ENCODE data around the gene ARFGEF3. TPM values are rescaled to one million over a fixed set of nuclear protein-coding genes. Genes with fewer than 3 reads are reported as not detected.

Gene ARFGEF3
- total and polyA plus RNA-seq, 11 donors, result 0.58 to 11.9 (median 2.5) TPM

- intact Hi-C loops (cut with DNase I), result no loop called here
- Histone ChIP-seq H3K27ac (no peak overlapping the region), H3K27me3 (no peaks in the 10 kb centered on the region), H3K36me3 (no peaks in the 10 kb centered on the region), H3K4me3 (no peak overlapping the region), H3K4me1 (peaks cover 0 to 4% (median 0%) of the 10 kb centered on the region in 12 donors), H3K9me3 (no peaks in the 10 kb centered on the region)
- TF ChIP-seq POLR2A (IDR thresholded peaks at IDR 0.05) (no peak), CTCF (IDR thresholded peaks at IDR 0.05) (no peak)
- WGBS, 4 donors, result 91 to 95% (median 93%) methylated on average over 3 of the region's 3 CpGs
- no peak for ATAC-seq
- no peak for DNase-seq
These were observed 85.1 kb downstream of the ARFGEF3 start for GRCh38 chr6:138246650-138247440.

GRCh38 chr6:138248011-138248410 lies 86.3 kb downstream of the ARFGEF3 start:
- intact Hi-C loops (cut with DNase I), result no loop called here
- TF ChIP-seq CTCF (IDR thresholded peaks at IDR 0.05) (no peak), POLR2A (IDR thresholded peaks at IDR 0.05) (no peak)
- 85 to 90% (median 88%) methylated on average over 7 of the region's 7 CpGs for WGBS, 4 donors

GRCh38 chr6:138248878-138249277 lies 87.1 kb downstream of the ARFGEF3 start:
- no peak overlapping the region for H3K27ac ChIP-seq
- intact Hi-C loops (cut with DNase I), result no loop called here
- DNase-seq (no peak), ATAC-seq (no peak)
- WGBS, 4 donors, result 71 to 86% (median 76%) methylated on average over 1 of the region's 1 CpG
- H3K9me3 ChIP-seq, result no peaks in the 10 kb centered on the region
- H3K36me3 ChIP-seq, result no peaks in the 10 kb centered on the region
- TF ChIP-seq POLR2A (IDR thresholded peaks at IDR 0.05) (no peak), CTCF (IDR thresholded peaks at IDR 0.05) (no peak)
- no peaks in the 10 kb centered on the region for H3K27me3 ChIP-seq
- no peak overlapping the region for H3K4me3 ChIP-seq
- H3K4me1 ChIP-seq, result peaks cover 0 to 4% (median 0%) of the 10 kb centered on the region in 12 donors

More at GRCh38 chr6:138248011-138248410, 86.3 kb downstream of the ARFGEF3 start:
- no peak overlapping the region for H3K4me3 ChIP-seq
- no peak overlapping the region for H3K27ac ChIP-seq
- no peaks in the 10 kb centered on the region for H3K36me3 ChIP-seq
- ATAC-seq (no peak), DNase-seq (no peak)
- H3K27me3 ChIP-seq, result no peaks in the 10 kb centered on the region
- H3K4me1 ChIP-seq, result peaks cover 0 to 4% (median 0%) of the 10 kb centered on the region in 12 donors
- H3K9me3 ChIP-seq, result no peaks in the 10 kb centered on the region

GRCh38 chr6:138250053-138250452 lies 88.3 kb downstream of the ARFGEF3 start:
- DNase-seq (no peak), ATAC-seq (no peak)
- WGBS, 4 donors, result 93 to 95% (median 94%) methylated on average over 4 of the region's 4 CpGs
- intact Hi-C loops (cut with DNase I), result no loop called here
- Histone ChIP-seq H3K27ac (no peak overlapping the region), H3K36me3 (no peaks in the 10 kb centered on the region), H3K27me3 (no peaks in the 10 kb centered on the region), H3K4me3 (no peak overlapping the region), H3K9me3 (no peaks in the 10 kb centered on the region), H3K4me1 (peaks cover 0 to 4% (median 0%) of the 10 kb centered on the region in 12 donors)
- TF ChIP-seq CTCF (IDR thresholded peaks at IDR 0.05) (no peak), POLR2A (IDR thresholded peaks at IDR 0.05) (no peak)

Measured in heart left ventricle (tissue), 16 donors.